Subcutaneous abdominal adipose tissue (tissue), 5 donors: ENCODE results near the gene KREMEN1.

Experiments
- H3K27ac ChIP-seq: one replicate; pipeline ENCODE4 v1.7.0; 2013; ENCODE audit warnings: low read depth, mild to moderate bottlenecking, inconsistent platforms, low read length, moderate library complexity
- H3K27me3 ChIP-seq, 5 donors: one replicate each; pipeline ENCODE4 v1.7.0; 2013; ENCODE audit warnings: low read length in 5 of 5, inconsistent platforms in 1 of 5; ENCODE audit not compliant: control insufficient read depth in 5 of 5, insufficient read depth in 4 of 5
- H3K36me3 ChIP-seq, 5 donors: one replicate each; pipeline ENCODE4 v1.7.0; 2013; ENCODE audit warnings: low read length in 5 of 5; ENCODE audit not compliant: control insufficient read depth in 5 of 5, insufficient read depth in 5 of 5
- H3K4me1 ChIP-seq, 5 donors: one replicate each; pipeline ENCODE4 v1.7.0; 2013; ENCODE audit warnings: low read length in 5 of 5, mild to moderate bottlenecking in 3 of 5, moderate library complexity in 1 of 5; ENCODE audit not compliant: control insufficient read depth in 5 of 5, insufficient read depth in 5 of 5
- H3K4me3 ChIP-seq, 5 donors: one replicate each; pipeline ENCODE4 v1.7.0; 2013; ENCODE audit warnings: low read length in 5 of 5, low read depth in 1 of 5
- H3K9ac ChIP-seq, 5 donors: one replicate each; pipeline ENCODE4 v1.7.0; 2013; ENCODE audit warnings: low read length in 5 of 5, mild to moderate bottlenecking in 4 of 5, moderate library complexity in 3 of 5
- H3K9me3 ChIP-seq, 5 donors: one replicate each; pipeline ENCODE4 v1.7.0; 2013; ENCODE audit warnings: low read length in 5 of 5; ENCODE audit not compliant: control insufficient read depth in 5 of 5
- donor health status: healthy.
- donor health status: healthy.
- donor health status: healthy.
- donor health status: healthy.
- donor health status: healthy.

KREMEN1 gene

GRCh38 chr22:29048822-29049654, 23.8 kb upstream of the KREMEN1 start:
- no peaks in the 10 kb centered on the region for H3K4me1 ChIP-seq
- no peaks in the 10 kb centered on the region for H3K27me3 ChIP-seq
- H3K27ac ChIP-seq: no peak overlapping the region
- no peak overlapping the region for H3K9ac ChIP-seq
- no peaks in the 10 kb centered on the region for H3K9me3 ChIP-seq
- no peak overlapping the region for H3K4me3 ChIP-seq
- peaks cover 4 to 58% (median 55%) of the 10 kb centered on the region in 5 donors for H3K36me3 ChIP-seq

- H3K36me3 ChIP-seq: peaks cover 4 to 57% (median 51%) of the 10 kb centered on the region in 5 donors
- H3K4me1 ChIP-seq: no peaks in the 10 kb centered on the region
- no peaks in the 10 kb centered on the region for H3K27me3 ChIP-seq
- H3K9me3 ChIP-seq: no peaks in the 10 kb centered on the region
- H3K9ac ChIP-seq: no peak overlapping the region
- H3K27ac ChIP-seq: no peak overlapping the region
- no peak overlapping the region for H3K4me3 ChIP-seq
Measured at GRCh38 chr22:29049655-29050263, 23.1 kb upstream of the KREMEN1 start.

GRCh38 chr22:29050457-29050856, 22.4 kb upstream of the KREMEN1 start:
- Histone ChIP-seq H3K4me3 (no peak overlapping the region), H3K27ac (no peak overlapping the region), H3K9ac (no peak overlapping the region), H3K4me1 (no peaks in the 10 kb centered on the region), H3K36me3 (peaks cover 4 to 55% (median 51%) of the 10 kb centered on the region in 5 donors), H3K9me3 (no peaks in the 10 kb centered on the region), H3K27me3 (no peaks in the 10 kb centered on the region)

GRCh38 chr22:29053048-29053702, 19.7 kb upstream of the KREMEN1 start:
- no peaks in the 10 kb centered on the region for H3K9me3 ChIP-seq
- H3K4me3 ChIP-seq: no peak overlapping the region
- no peaks in the 10 kb centered on the region for H3K4me1 ChIP-seq
- H3K27ac ChIP-seq: no peak overlapping the region
- H3K9ac ChIP-seq: no peak overlapping the region
- H3K36me3 ChIP-seq: peaks cover 0 to 30% (median 27%) of the 10 kb centered on the region in 5 donors
- no peaks in the 10 kb centered on the region for H3K27me3 ChIP-seq

GRCh38 chr22:29054251-29054767, 18.5 kb upstream of the KREMEN1 start:
- no peak overlapping the region for H3K27ac ChIP-seq
- no peak overlapping the region for H3K4me3 ChIP-seq
- no peaks in the 10 kb centered on the region for H3K9me3 ChIP-seq
- no peak overlapping the region for H3K9ac ChIP-seq
- peaks cover 0 to 19% (median 15%) of the 10 kb centered on the region in 5 donors for H3K36me3 ChIP-seq
- H3K27me3 ChIP-seq: no peaks in the 10 kb centered on the region
- H3K4me1 ChIP-seq: no peaks in the 10 kb centered on the region

GRCh38 chr22:29055192-29055830, 17.5 kb upstream of the KREMEN1 start:
- Histone ChIP-seq H3K27me3 (no peaks in the 10 kb centered on the region), H3K27ac (no peak overlapping the region), H3K9me3 (no peaks in the 10 kb centered on the region), H3K9ac (no peak overlapping the region), H3K4me3 (no peak overlapping the region), H3K36me3 (peaks cover 0 to 9% (median 7%) of the 10 kb centered on the region in 5 donors), H3K4me1 (no peaks in the 10 kb centered on the region)

- no peaks in the 10 kb centered on the region for H3K36me3 ChIP-seq
- H3K27ac ChIP-seq: no peak overlapping the region
- no peaks in the 10 kb centered on the region for H3K27me3 ChIP-seq
- no peaks in the 10 kb centered on the region for H3K4me1 ChIP-seq
- H3K9ac ChIP-seq: no peak overlapping the region
- H3K4me3 ChIP-seq: no peak overlapping the region
- H3K9me3 ChIP-seq: no peaks in the 10 kb centered on the region
Measured at GRCh38 chr22:29056472-29056871, 16.4 kb upstream of the KREMEN1 start.

- Histone ChIP-seq H3K27me3 (peaks cover 0 to 3% (median 0%) of the 10 kb centered on the region in 5 donors), H3K4me3 (no peak overlapping the region), H3K27ac (no peak overlapping the region), H3K9ac (no peak overlapping the region), H3K36me3 (no peaks in the 10 kb centered on the region), H3K9me3 (no peaks in the 10 kb centered on the region), H3K4me1 (no peaks in the 10 kb centered on the region)
Measured at GRCh38 chr22:29060251-29060869, 12.5 kb upstream of the KREMEN1 start.

- no peaks in the 10 kb centered on the region for H3K36me3 ChIP-seq
- peaks cover 0 to 3% (median 0%) of the 10 kb centered on the region in 5 donors for H3K27me3 ChIP-seq
- no peak overlapping the region for H3K27ac ChIP-seq
- no peak overlapping the region for H3K9ac ChIP-seq
- no peak overlapping the region for H3K4me3 ChIP-seq
- no peaks in the 10 kb centered on the region for H3K9me3 ChIP-seq
- no peaks in the 10 kb centered on the region for H3K4me1 ChIP-seq
Measured at GRCh38 chr22:29060931-29061330, 11.9 kb upstream of the KREMEN1 start.
